IPS DF 6.9 (cell line): ENCODE results near the gene R3HDM2.

Experiments
- DNase-seq: peaks from one replicate; pipeline ENCODE4 v3.0.0-alpha.2; 2013; ENCODE audit warnings: low read depth, low spot score
- H3K27ac ChIP-seq: one replicate; pipeline ENCODE4 v1.5.1; 2013; ENCODE audit warnings: low read length, control low read depth
- H3K27me3 ChIP-seq: 2 replicates; pipeline ENCODE4 v1.6.1; 2013; ENCODE audit warnings: mild to moderate bottlenecking, low read length; ENCODE audit not compliant: control insufficient read depth, insufficient read depth
- H3K36me3 ChIP-seq: 2 replicates; pipeline ENCODE4 v1.6.1; 2013; ENCODE audit warnings: low read length; ENCODE audit not compliant: control insufficient read depth, insufficient read depth
- H3K4me1 ChIP-seq: 2 replicates; pipeline ENCODE4 v1.6.1; 2013; ENCODE audit warnings: low read length; ENCODE audit not compliant: control insufficient read depth, insufficient read depth
- H3K4me3 ChIP-seq: 2 replicates; pipeline ENCODE4 v1.5.1; 2013; ENCODE audit warnings: mild to moderate bottlenecking, low read length
- H3K9me3 ChIP-seq: 2 replicates; pipeline ENCODE4 v1.6.1; 2013; ENCODE audit warnings: low read length, inconsistent platforms; ENCODE audit not compliant: control insufficient read depth, insufficient read depth
- WGBS: extraction: QIAGEN DNeasy Blood & Tissue Kit; methylation state at CpG from one replicate; pipeline ENCODE4 v1.1.7; 2013; ENCODE audit warnings: mixed read lengths, missing lambda C conversion rate; ENCODE audit not compliant: insufficient read length, insufficient coverage; 5-methylcytosine and 5-hydroxymethylcytosine counted together

Gene R3HDM2

DNA sequence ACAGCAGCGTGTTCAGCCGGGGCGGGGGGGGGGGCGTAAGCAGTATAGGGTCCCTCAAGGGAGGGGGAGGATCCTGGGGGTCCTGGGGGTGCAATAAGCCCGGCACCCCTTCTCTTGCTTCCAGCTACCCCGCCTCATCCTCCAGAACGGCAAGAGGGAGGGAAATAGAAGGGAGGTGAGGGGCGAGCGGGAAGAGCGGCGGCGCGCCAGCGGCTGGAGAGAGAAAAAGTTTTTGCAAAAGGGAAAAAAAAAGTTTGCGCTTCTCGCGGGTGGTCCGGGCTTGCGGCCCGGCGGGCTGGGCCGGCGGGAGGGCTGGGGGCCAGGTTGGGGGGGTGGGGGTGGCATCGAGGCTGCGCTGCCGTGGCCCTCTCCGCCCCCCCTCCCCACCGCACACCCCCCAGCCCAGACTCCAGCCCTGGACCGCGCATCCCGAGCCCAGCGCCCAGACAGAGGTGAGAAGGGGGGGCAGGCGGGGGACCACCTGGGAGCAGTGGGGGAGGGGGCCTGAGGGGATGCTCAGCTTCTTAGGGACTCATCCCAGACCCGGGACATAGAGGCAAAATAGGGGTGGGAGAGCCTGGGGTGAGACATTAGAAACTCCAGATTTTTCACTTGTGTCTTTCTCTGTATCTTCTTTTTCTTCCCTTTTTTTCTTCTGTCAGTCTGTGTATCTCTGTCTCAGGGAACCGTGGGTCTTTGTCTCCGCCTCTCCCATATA, 29.1 kb upstream of the R3HDM2 start, which contains the start of gene GLI1:
GLI1 (plus strand) TSS at position 36 of the 718 bp plus-strand sequence. CDS start 3,907 bp downstream, outside the sequence.
- H3K9me3 ChIP-seq: no peaks in the 10 kb centered on the region
- no peaks in the 10 kb centered on the region for H3K36me3 ChIP-seq
- H3K4me1 ChIP-seq: peaks cover 8% of the 10 kb centered on the region; the same call in 1 of the 2 replicates
- no CpG with 5 or more reads among the region's 36 CpGs for WGBS
- peak within 1 kb of the TSS; percentile 63; the same call in 1 of the 2 replicates for H3K4me3 ChIP-seq
- no peak for DNase-seq
- H3K27ac ChIP-seq: no peak within 1 kb of the TSS
- H3K27me3 ChIP-seq: no peaks in the 10 kb centered on the region

DNA sequence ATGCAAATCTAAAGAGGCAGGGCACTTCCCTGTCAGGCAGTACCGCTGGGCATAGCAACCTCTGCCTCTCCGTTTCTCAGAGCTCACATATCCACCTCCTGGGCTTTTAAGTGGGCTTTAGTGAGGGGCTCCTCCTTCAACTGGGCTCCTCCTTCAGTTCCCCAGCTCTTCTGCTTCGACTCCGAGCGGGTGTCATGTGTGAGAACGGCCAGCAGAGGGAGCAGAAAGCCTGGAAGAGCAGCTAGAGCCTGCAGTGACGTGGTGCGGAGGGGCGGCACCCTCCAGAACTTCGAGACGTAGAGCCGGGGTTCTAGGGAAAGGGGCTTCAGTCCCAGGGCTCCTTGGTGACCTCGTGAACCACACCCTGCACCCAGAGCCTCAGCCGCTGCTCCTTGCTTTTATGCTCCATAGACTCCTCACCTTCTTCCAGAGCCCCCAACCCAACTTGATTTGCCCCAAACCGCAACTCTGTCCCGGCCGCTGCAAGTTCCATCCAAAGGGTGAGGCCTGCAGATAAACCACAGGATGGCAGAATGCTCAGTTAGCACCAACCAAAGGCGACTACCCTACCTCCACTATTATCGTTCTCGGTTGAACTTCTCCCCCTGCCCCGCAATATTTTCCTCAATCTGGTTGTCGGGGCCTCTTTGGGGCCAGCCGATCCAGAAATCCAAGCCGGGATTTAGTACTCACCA, 28.4 kb upstream of the R3HDM2 start:
- Histone ChIP-seq H3K9me3 (no peaks in the 10 kb centered on the region), H3K4me1 (peaks cover 12% of the 10 kb centered on the region; the same call in 1 of the 2 replicates), H3K4me3 (peak overlapping the region; percentile 63; the same call in 1 of the 2 replicates), H3K27me3 (no peaks in the 10 kb centered on the region), H3K27ac (no peak overlapping the region), H3K36me3 (no peaks in the 10 kb centered on the region)
- DNase-seq: peak; percentile 99
- no CpG with 5 or more reads among the region's 24 CpGs for WGBS

DNA sequence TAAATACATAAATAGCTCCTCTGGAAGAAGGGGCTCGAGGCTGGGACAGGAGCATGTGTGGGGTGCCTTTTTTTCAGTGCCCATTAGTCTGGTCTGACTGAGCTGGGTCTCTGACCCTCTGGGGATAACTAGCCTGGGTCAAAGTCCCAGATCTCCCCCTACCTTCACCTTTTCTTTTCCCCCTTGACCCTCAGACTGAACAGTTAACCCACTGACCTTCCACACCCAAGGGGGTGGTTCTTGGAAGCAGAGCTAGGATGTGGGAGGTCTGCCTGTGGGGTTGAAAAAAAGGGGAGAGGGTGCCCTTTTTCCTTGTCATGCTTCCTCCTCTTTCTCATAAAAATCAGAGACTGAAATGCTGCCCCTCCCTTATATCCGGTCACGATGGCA, 27.8 kb upstream of the R3HDM2 start:
- no peak overlapping the region for H3K27ac ChIP-seq
- no CpG with 5 or more reads among the region's 3 CpGs for WGBS
- DNase-seq: no peak
- H3K4me1 ChIP-seq: peaks cover 12% of the 10 kb centered on the region; the same call in 1 of the 2 replicates
- peak overlapping the region; percentile 12; the same call in 1 of the 2 replicates for H3K4me3 ChIP-seq
- no peaks in the 10 kb centered on the region for H3K9me3 ChIP-seq
- H3K27me3 ChIP-seq: no peaks in the 10 kb centered on the region
- H3K36me3 ChIP-seq: no peaks in the 10 kb centered on the region

- no peak overlapping the region for H3K27ac ChIP-seq
These were observed 26.1 kb upstream of the R3HDM2 start for GRCh38 chr12:57456737-57457490.

GRCh38 chr12:57456145-57456700, 25.4 kb upstream of the R3HDM2 start:
- no CpG with 5 or more reads among the region's 15 CpGs for whole genome bisulfite sequencing
- no peak for DNase-seq
- no peak overlapping the region for H3K27ac ChIP-seq
- H3K9me3 ChIP-seq: no peaks in the 10 kb centered on the region
- peak overlapping the region; percentile 25; the same call in 1 of the 2 replicates for H3K4me3 ChIP-seq
- no peaks in the 10 kb centered on the region for H3K27me3 ChIP-seq
- H3K4me1 ChIP-seq: peaks cover 13% of the 10 kb centered on the region; the same call in 1 of the 2 replicates
- H3K36me3 ChIP-seq: no peaks in the 10 kb centered on the region

More at GRCh38 chr12:57456737-57457490, 26.1 kb upstream of the R3HDM2 start:
- WGBS: no CpG with 5 or more reads among the region's 6 CpGs
- Histone ChIP-seq H3K4me3 (no peak overlapping the region), H3K9me3 (no peaks in the 10 kb centered on the region), H3K27me3 (no peaks in the 10 kb centered on the region), H3K36me3 (no peaks in the 10 kb centered on the region), H3K4me1 (peaks cover 13% of the 10 kb centered on the region; the same call in 1 of the 2 replicates)
- DNase-seq: no peak

DNA sequence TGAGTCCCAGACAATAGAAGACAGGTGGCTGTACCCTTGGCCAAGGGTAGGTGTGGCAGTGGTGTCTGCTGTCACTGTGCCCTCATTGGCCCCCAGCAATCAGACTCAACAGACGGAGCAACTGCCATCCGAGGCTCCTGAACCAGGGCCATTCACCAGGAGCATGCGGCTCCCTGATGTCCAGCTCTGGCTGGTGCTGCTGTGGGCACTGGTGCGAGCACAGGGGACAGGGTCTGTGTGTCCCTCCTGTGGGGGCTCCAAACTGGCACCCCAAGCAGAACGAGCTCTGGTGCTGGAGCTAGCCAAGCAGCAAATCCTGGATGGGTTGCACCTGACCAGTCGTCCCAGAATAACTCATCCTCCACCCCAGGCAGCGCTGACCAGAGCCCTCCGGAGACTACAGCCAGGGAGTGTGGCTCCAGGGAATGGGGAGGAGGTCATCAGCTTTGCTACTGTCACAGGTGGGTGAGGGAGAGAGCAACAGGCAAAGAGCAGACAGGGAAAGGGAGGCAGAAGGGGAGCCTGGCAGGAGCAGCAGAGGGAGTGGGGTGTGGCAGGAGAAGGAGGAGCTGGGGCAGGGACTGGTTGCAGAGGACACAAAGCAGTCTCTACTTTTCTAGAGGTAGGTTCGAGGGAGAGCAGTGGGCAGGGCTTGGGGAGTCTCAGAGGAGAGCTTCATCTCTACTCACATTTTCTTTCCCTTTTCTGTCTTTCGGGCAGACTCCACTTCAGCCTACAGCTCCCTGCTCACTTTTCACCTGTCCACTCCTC, 24.7 kb upstream of the R3HDM2 start:
- DNase-seq: no peak
- Histone ChIP-seq H3K27me3 (no peaks in the 10 kb centered on the region), H3K27ac (no peak overlapping the region), H3K4me1 (peaks cover 13% of the 10 kb centered on the region; the same call in 1 of the 2 replicates), H3K36me3 (no peaks in the 10 kb centered on the region), H3K9me3 (no peaks in the 10 kb centered on the region), H3K4me3 (peak overlapping the region; percentile 25; the same call in 1 of the 2 replicates)
- no CpG with 5 or more reads among the region's 10 CpGs for WGBS

- Histone ChIP-seq H3K27ac (no peak within 1 kb of the TSS), H3K4me1 (peaks cover 13% of the 10 kb centered on the region; the same call in 1 of the 2 replicates)
- DNase-seq: no peak
These were observed 23.9 kb upstream of the R3HDM2 start, which contains the start of gene INHBE for GRCh38 chr12:57454566-57455373. INHBE (plus strand) TSS chr12:57455307; CDS start chr12:57455537, 230 bp downstream.

DNA sequence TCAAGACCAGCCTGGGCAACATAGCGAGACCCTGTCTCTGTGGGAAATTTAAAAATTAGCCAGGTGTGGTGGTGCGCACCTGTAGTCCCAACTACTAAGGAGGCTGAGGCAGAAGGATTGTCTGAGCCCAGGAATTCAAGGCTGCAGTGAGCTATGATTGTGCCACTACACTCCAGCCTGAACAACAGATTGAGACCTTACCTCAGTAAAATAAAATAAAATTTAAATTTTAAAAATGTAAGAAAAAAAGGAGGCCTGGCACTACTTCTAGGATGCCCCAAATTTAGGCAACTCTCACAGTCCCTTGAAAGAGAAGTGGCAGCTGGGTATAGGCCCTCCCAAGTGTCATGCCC, 23.3 kb upstream of the R3HDM2 start:
- Histone ChIP-seq H3K4me1 (peaks cover 13% of the 10 kb centered on the region; the same call in 1 of the 2 replicates), H3K36me3 (no peaks in the 10 kb centered on the region), H3K4me3 (no peak overlapping the region), H3K27me3 (no peaks in the 10 kb centered on the region), H3K9me3 (no peaks in the 10 kb centered on the region), H3K27ac (no peak overlapping the region)
- WGBS: no CpG with 5 or more reads among the region's 2 CpGs
- no peak for DNase-seq

More at GRCh38 chr12:57454566-57455373, 23.9 kb upstream of the R3HDM2 start, which contains the start of gene INHBE:
- H3K36me3 ChIP-seq: no peaks in the 10 kb centered on the region
- WGBS: no CpG with 5 or more reads among the region's 10 CpGs
- H3K9me3 ChIP-seq: no peaks in the 10 kb centered on the region
- no peaks in the 10 kb centered on the region for H3K27me3 ChIP-seq
- H3K4me3 ChIP-seq: peak within 1 kb of the TSS; percentile 25; the same call in 1 of the 2 replicates
